Measurements from ENCODE around the gene ARSJ. TPM values are rescaled to one million over a fixed set of nuclear protein-coding genes. Genes with fewer than 3 reads are reported as not detected.

Gene ARSJ
- total and polyA plus RNA-seq, 2 of the 8 experiments (the other 6 are each of a cell fraction or from before 2014, with no cell fraction given), result 1.4 to 6.3 TPM

DNA sequence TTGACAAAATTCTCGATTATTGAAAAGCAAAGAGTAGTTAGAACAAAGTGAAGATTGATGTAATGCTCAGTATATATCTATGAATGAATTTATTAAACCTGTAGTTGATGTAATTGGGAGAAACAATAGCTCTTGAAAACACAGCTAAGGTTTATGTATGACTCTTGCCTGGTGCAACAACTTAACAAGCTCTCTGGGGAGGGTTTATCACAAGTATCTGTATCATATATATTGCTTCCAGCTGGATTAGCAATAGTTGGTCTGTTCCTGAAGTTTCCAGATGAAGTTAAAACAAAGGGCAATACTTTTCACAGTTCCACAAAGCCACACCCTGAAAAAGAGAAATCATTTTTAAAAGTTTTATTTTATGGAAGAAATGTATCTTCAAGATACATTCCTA is 91.4 kb downstream of the ARSJ start:
- no peak overlapping the region for H3K4ac ChIP-seq (replicated peaks; ENCODE audit: insufficient read length, low read depth, low read length)
- 90% methylated on average over 1 of the region's 1 CpG; no CpG with 5 or more reads in 1 of the 2 experiments for WGBS, 2 experiments (ENCODE audit: extremely low coverage in 1 of 2, insufficient coverage in 1 of 2, insufficient read length in 1 of 2, insufficient replicate concordance in 2 of 2, low coverage in 1 of 2, low lambda C conversion rate in 2 of 2, missing lambda C conversion rate in 1 of 2)
- H3K79me2 ChIP-seq (ENCODE audit: control insufficient read depth in 1 of 2, insufficient read depth in 2 of 2, low read length in 2 of 2), result no peaks in the 10 kb centered on the region
- H4K8ac ChIP-seq (ENCODE audit: extremely low read depth, insufficient read depth, low read length), result no peak overlapping the region
- H3K79me1 ChIP-seq (ENCODE audit: low read depth, low read length), result no peaks in the 10 kb centered on the region
- no peak overlapping the region for H3K14ac ChIP-seq (ENCODE audit: insufficient read length)
- no peak overlapping the region for H2AFZ ChIP-seq (ENCODE audit: low read length)
- H3K18ac ChIP-seq (ENCODE audit: extremely low read depth, low read length), result no peak overlapping the region
- no peak overlapping the region for H3K27ac ChIP-seq (ENCODE audit: low read depth, low read length)
- no peak for DNase-seq (ENCODE audit: low read depth in 1 of 2, low spot score in 2 of 2)
- no peak overlapping the region for H2AK5ac ChIP-seq (ENCODE audit: low read depth, low read length)
- no peaks in the 10 kb centered on the region for H3K36me3 ChIP-seq (ENCODE audit: control insufficient read depth in 2 of 4, insufficient read depth in 4 of 4, low read length in 3 of 4)
- H3K27me3 ChIP-seq (replicated peaks in 1 of 4; ENCODE audit: control insufficient read depth in 3 of 4, extremely low read depth in 1 of 4, insufficient read depth in 3 of 4, low read length in 3 of 4), result no peaks in the 10 kb centered on the region
- H2BK20ac ChIP-seq (ENCODE audit: low read length), result no peak overlapping the region
- no peak overlapping the region for H3K4me2 ChIP-seq (ENCODE audit: insufficient read depth in 1 of 2, low read depth in 2 of 2, low read length in 2 of 2)
- no peaks in the 10 kb centered on the region for H4K20me1 ChIP-seq (replicated peaks in 1 of 2; ENCODE audit: control insufficient read depth in 1 of 2, insufficient read depth in 2 of 2, low read length in 2 of 2)
- no peak overlapping the region for H3K9ac ChIP-seq (replicated peaks in 1 of 4; ENCODE audit: extremely low read depth in 1 of 4, low read depth in 3 of 4, low read length in 3 of 4)
- H3K23me2 ChIP-seq (ENCODE audit: low read depth, low read length), result no peaks in the 10 kb centered on the region
- no peaks in the 10 kb centered on the region for H3K9me3 ChIP-seq (ENCODE audit: insufficient read depth in 2 of 2, low read depth in 1 of 2, low read length in 1 of 2)
- H4K91ac ChIP-seq (replicated peaks; ENCODE audit: insufficient read length, low read length), result no peak overlapping the region
- H3K4me1 ChIP-seq (replicated peaks in 1 of 4; ENCODE audit: control insufficient read depth in 3 of 4, insufficient read depth in 4 of 4, low read length in 3 of 4), result no peaks in the 10 kb centered on the region; a peak in 1 of 7 replicates
- POLR2A ChIA-PET (ENCODE audit: partially characterized antibody), result no interaction called here
- no peak overlapping the region for H3K23ac ChIP-seq (ENCODE audit: insufficient read length)
- no peak overlapping the region for H2BK15ac ChIP-seq (ENCODE audit: low read length)
- no peak overlapping the region for H2BK120ac ChIP-seq (replicated peaks; ENCODE audit: low read depth, low read length)
- no peak overlapping the region for H4K5ac ChIP-seq (ENCODE audit: insufficient read length, low read depth, low read length)
- H3K4me3 ChIP-seq (ENCODE audit: extremely low read depth in 1 of 4, insufficient read depth in 2 of 4, low read depth in 3 of 4, low read length in 4 of 4), result no peak overlapping the region
- FAIRE-seq, result no peak
- no peak overlapping the region for H2BK12ac ChIP-seq (ENCODE audit: low read depth, low read length)
- CTCF ChIA-PET (ENCODE audit: partially characterized antibody), result interaction anchor here (2.4 kb wide), 1 partner anchor 9 kb away, joined by 7 read pairs; no protein-coding TSS in a partner anchor
- H2BK5ac ChIP-seq (ENCODE audit: low read depth, low read length), result no peak overlapping the region
- no peak overlapping the region for H3K56ac ChIP-seq (replicated peaks; ENCODE audit: insufficient read length, low read depth, low read length)
- no peak for TF ChIP-seq EZH2 (IDR thresholded peaks at IDR 0.05; ENCODE audit: low read depth, low read length, severe bottlenecking)
- no peak for TF ChIP-seq POU5F1 (IDR thresholded peaks at IDR 0.05; ENCODE audit: low read depth, low read length)
- no peak for TF ChIP-seq SUZ12 (IDR thresholded peaks at IDR 0.05; ENCODE audit: low read length)
- TF ChIP-seq KDM5A (IDR thresholded peaks at IDR 0.05; ENCODE audit: low read length), result no peak
- TF ChIP-seq CBX5 (IDR thresholded peaks at IDR 0.05; ENCODE audit: low read depth, low read length), result no peak
- no peak for TF ChIP-seq EGR1 (IDR thresholded peaks at IDR 0.05; ENCODE audit: borderline replicate concordance, low read depth, low read length)
- TF ChIP-seq TCF12 (IDR thresholded peaks at IDR 0.05; ENCODE audit: low read depth, low read length), result no peak
- TF ChIP-seq TAF7 (optimal IDR thresholded peaks at IDR 0.05; ENCODE audit: borderline replicate concordance, low read depth, low read length), result no peak

All from H1 (cell line).